HEK293 (cell line): ENCODE results near the gene PCDHA2.
A peak's percentile ranks its signal among the peaks of the same experiment; 100 is the strongest.

Experiments used
- CTCF ChIA-PET: fragments of 350-600 bp; formaldehyde crosslinking; extraction: SDS; loops from one replicate; lab custom pipeline; 2021; ENCODE audit warnings: antibody characterized with exemption; lab: Yijun Ruan, JAX
- POLR2A ChIA-PET: fragments of 300-600 bp; formaldehyde crosslinking; extraction: SDS; loops from one replicate; lab custom pipeline; 2020; ENCODE audit warnings: antibody characterized with exemption, inconsistent platforms; lab: Yijun Ruan, JAX
- H3K27ac ChIP-seq: fragments of 200-500 bp; sonication (Bioruptor generic); 2 replicates; pipeline ENCODE4 v1.5.1; 2014; ENCODE audit warnings: low read depth, low read length, control low read depth, inconsistent platforms; ENCODE audit errors: extremely low read depth
- H3K36me3 ChIP-seq, 2 experiments: fragments of 200-500 bp in 1 of 2; sonication (Bioruptor generic) in 1 of 2; 1 replicate in 1 of 2; 2 replicates in 1 of 2; pipeline ENCODE4 v1.5.1; 2014 to 2017; ENCODE audit warnings: inconsistent platforms in 2 of 2, low read length in 2 of 2; ENCODE audit not compliant: control insufficient read depth in 2 of 2, insufficient read depth in 1 of 2
- H3K4me1 ChIP-seq: fragments of 200-500 bp; sonication (Bioruptor generic); 2 replicates; pipeline ENCODE4 v1.5.1; 2014; ENCODE audit warnings: mild to moderate bottlenecking, low read length, inconsistent platforms; ENCODE audit not compliant: control insufficient read depth, insufficient read depth
- H3K4me3 ChIP-seq: 2 replicates; pipeline ENCODE4 v1.5.1; 2011; ENCODE audit warnings: low read depth, mild to moderate bottlenecking, control low read depth, low read length, moderate library complexity
- H3K9me3 ChIP-seq: fragments of 200-500 bp; sonication (Bioruptor generic); 2 replicates; pipeline ENCODE4 v1.5.1; 2014; ENCODE audit warnings: low read depth, low read length, inconsistent platforms; ENCODE audit not compliant: control insufficient read depth, insufficient read depth
- GFI1B ChIP-seq: fragments of 450-650 bp; formaldehyde crosslinking; IDR thresholded peaks from 2 replicates; pipeline ENCODE4 v1.5.1; 2016; ENCODE audit warnings: missing biosample characterization, missing genetic modification characterization
- REPIN1 ChIP-seq: fragments of 450-650 bp; formaldehyde crosslinking; IDR thresholded peaks from 2 replicates; pipeline ENCODE4 v1.5.1; 2017; ENCODE audit warnings: missing biosample characterization, missing genetic modification characterization, low read depth
- REST ChIP-seq: fragments of 450-650 bp; formaldehyde crosslinking; IDR thresholded peaks from 2 replicates; pipeline ENCODE4 v1.5.1; 2016; ENCODE audit warnings: missing biosample characterization, missing genetic modification characterization
- TCF7L2 ChIP-seq: IDR thresholded peaks from 2 replicates; pipeline ENCODE4 v1.6.1; 2011; ENCODE audit warnings: low read depth, mild to moderate bottlenecking, inconsistent platforms, low read length, moderate library complexity, borderline replicate concordance
- TRIM28 ChIP-seq: IDR thresholded peaks from 2 replicates; pipeline ENCODE4 v1.6.1; 2011; ENCODE audit warnings: low read length, control low read depth, borderline replicate concordance
- ZBTB17 ChIP-seq: fragments of 450-650 bp; formaldehyde crosslinking; IDR thresholded peaks from 2 replicates; pipeline ENCODE4 v1.5.1; 2016; ENCODE audit warnings: missing biosample characterization, missing genetic modification characterization
- ZBTB26 ChIP-seq: fragments of 450-650 bp; formaldehyde crosslinking; optimal IDR thresholded peaks from 2 replicates; pipeline ENCODE3; 2016; ENCODE audit warnings: missing biosample characterization, mild to moderate bottlenecking, missing genetic modification characterization
- ZEB2 ChIP-seq: fragments of 450-650 bp; formaldehyde crosslinking; IDR thresholded peaks from 2 replicates; pipeline ENCODE4 v1.5.1; 2016; ENCODE audit warnings: missing biosample characterization, missing genetic modification characterization
- ZFP37 ChIP-seq: fragments of 450-650 bp; formaldehyde crosslinking; IDR thresholded peaks from 2 replicates; pipeline ENCODE4 v1.5.1; 2016; ENCODE audit warnings: missing biosample characterization, missing genetic modification characterization
- ZIC2 ChIP-seq: fragments of 450-650 bp; formaldehyde crosslinking; IDR thresholded peaks from 2 replicates; pipeline ENCODE4 v1.5.1; 2016; ENCODE audit warnings: missing biosample characterization, missing genetic modification characterization
- ZNF223 ChIP-seq: fragments of 450-650 bp; formaldehyde crosslinking; IDR thresholded peaks from 2 replicates; pipeline ENCODE4 v1.5.1; 2016; ENCODE audit warnings: missing biosample characterization, missing genetic modification characterization
- ZNF280C ChIP-seq: fragments of 450-650 bp; formaldehyde crosslinking; IDR thresholded peaks from 2 replicates; pipeline ENCODE4 v1.5.1; 2016; ENCODE audit warnings: missing biosample characterization, missing genetic modification characterization
- ZNF449 ChIP-seq: fragments of 450-650 bp; formaldehyde crosslinking; IDR thresholded peaks from 2 replicates; pipeline ENCODE4 v1.5.1; 2017; ENCODE audit warnings: missing biosample characterization, mild to moderate bottlenecking, missing genetic modification characterization, moderate library complexity
- ZNF654 ChIP-seq: fragments of 450-650 bp; formaldehyde crosslinking; IDR thresholded peaks from 2 replicates; pipeline ENCODE4 v1.5.1; 2016; ENCODE audit warnings: low read depth, missing biosample characterization, missing genetic modification characterization

Gene PCDHA2

GRCh38 chr5:140794595-140795258 lies at the start of gene PCDHA2:
Gene PCDHA2 (plus strand): TSS chr5:140794852.
- Histone ChIP-seq H3K36me3 (no peaks in the 10 kb centered on the region), H3K9me3 (no peaks in the 10 kb centered on the region), H3K4me3 (no peak within 1 kb of the TSS), H3K27ac (no peak within 1 kb of the TSS), H3K4me1 (no peaks in the 10 kb centered on the region)
- ChIA-PET CTCF (interaction anchor here (0.6 to 1.9 kb wide), 5 partner anchors 10 to 47 kb away, joined by 3 to 6 read pairs (median 4); partner anchors contain the start of genes PCDHA1 and PCDHA4), POLR2A (no interaction called here)
- TF ChIP-seq TCF7L2 (no peak), ZNF654 (tag by site-specific recombination) (peak; percentile 20; the same call in 1 of the 2 replicates)

GRCh38 chr5:140753561-140753960 lies 41.1 kb upstream of the PCDHA2 start:
- TF ChIP-seq ZNF280C (tag by site-specific recombination), result no peak
- no peak for TF ChIP-seq ZBTB17 (tag by site-specific recombination)
- no peak for TF ChIP-seq ZNF223 (tag by site-specific recombination)
- TF ChIP-seq REST (tag by site-specific recombination), result no peak
- no peak for TF ChIP-seq ZIC2 (tag by site-specific recombination)
- no peak for TF ChIP-seq GFI1B (tag by site-specific recombination)
- TF ChIP-seq ZEB2 (tag by site-specific recombination), result no peak
- no peak for TF ChIP-seq ZBTB26 (tag by site-specific recombination)
- TF ChIP-seq TRIM28, result no peak
- no peak for TF ChIP-seq ZNF449
- no peak for TF ChIP-seq ZFP37 (tag by site-specific recombination)
- TF ChIP-seq REPIN1 (tag by site-specific recombination), result no peak
- Histone ChIP-seq H3K4me1 (no peaks in the 10 kb centered on the region), H3K36me3 (no peaks in the 10 kb centered on the region), H3K9me3 (no peaks in the 10 kb centered on the region), H3K4me3 (no peak overlapping the region), H3K27ac (no peak overlapping the region)
- CTCF ChIA-PET, result no interaction called here
- POLR2A ChIA-PET, result no interaction called here
